NCI-H748 treated with DMSO at 0.1 percent for 48 hours (cell line): ENCODE results near the gene ABHD12.

Source experiments
- DNase-seq: peaks from one replicate; lab custom pipeline; 2025; lab: John Stamatoyannopoulos, UW

The ABHD12 gene

GRCh38 chr20:25306991-25307903, 83.4 kb downstream of the ABHD12 start:
- DNase-seq = no peak

GRCh38 chr20:25304025-25304549, 86.5 kb downstream of the ABHD12 start:
- no peak for DNase-seq

- no peak for DNase-seq
These were observed 87.2 kb downstream of the ABHD12 start for GRCh38 chr20:25303292-25304024.

GRCh38 chr20:25302596-25302995, 88.0 kb downstream of the ABHD12 start:
- no peak for DNase-seq

- DNase-seq = no peak
These were observed 89.2 kb downstream of the ABHD12 start for GRCh38 chr20:25301357-25301920.

GRCh38 chr20:25300496-25301170, 90.0 kb downstream of the ABHD12 start:
- no peak for DNase-seq

GRCh38 chr20:25299806-25300205, 90.8 kb downstream of the ABHD12 start:
- DNase-seq = no peak

GRCh38 chr20:25297141-25297905, 93.3 kb downstream of the ABHD12 start:
- DNase-seq = no peak

GRCh38 chr20:25296094-25297093, 94.2 kb downstream of the ABHD12 start:
- no peak for DNase-seq

GRCh38 chr20:25295386-25296093, 95.1 kb downstream of the ABHD12 start:
- no peak for DNase-seq

- DNase-seq = no peak
These were observed 95.9 kb downstream of the ABHD12 start for GRCh38 chr20:25294459-25295385.

GRCh38 chr20:25293910-25294458, 96.7 kb downstream of the ABHD12 start:
- no peak for DNase-seq

GRCh38 chr20:25293507-25293906, 97.1 kb downstream of the ABHD12 start:
- DNase-seq = no peak

- DNase-seq = no peak
These were observed 98.3 kb downstream of the ABHD12 start for GRCh38 chr20:25292176-25292891.

GRCh38 chr20:25291432-25292133, 99.1 kb downstream of the ABHD12 start:
- DNase-seq = no peak

- no peak for DNase-seq
These were observed 99.8 kb downstream of the ABHD12 start for GRCh38 chr20:25290646-25291431.
